HuH-7 (cell line): ENCODE measurements around the gene PCDHA10.
"Not testable (repeated sequence)": the region's sequence is repeated elsewhere in the genome, so short reads cannot be mapped to it uniquely, and the experiment has no call there.

ENCODE experiments used
- DNase-seq: peaks from one replicate; pipeline ENCODE4 v3.0.0; 2011; ENCODE audit warnings: low spot score

The PCDHA10 gene

GRCh38 chr5:140842798-140843733 is 12.6 kb upstream of the PCDHA10 start:
- DNase-seq: no peak

GRCh38 chr5:140848139-140849102 is 7.3 kb upstream of the PCDHA10 start, which contains the start of gene PCDHA9:
PCDHA9 (plus strand) TSS chr5:140848382; CDS start chr5:140848496, 114 bp downstream.
- DNase-seq: not testable (repeated sequence)

- DNase-seq: not testable (repeated sequence)
Observed at GRCh38 chr5:140849831-140850634, 5.7 kb upstream of the PCDHA10 start.

GRCh38 chr5:140857177-140857986 is 1.7 kb downstream of the PCDHA10 start:
- DNase-seq: no peak

GRCh38 chr5:140857987-140858240 is 2.2 kb downstream of the PCDHA10 start:
- DNase-seq: no peak

GRCh38 chr5:140862441-140863295 is 7.0 kb downstream of the PCDHA10 start:
- no peak for DNase-seq

- DNase-seq: peak; percentile 83
Observed at GRCh38 chr5:140868721-140869554, 13.2 kb downstream of the PCDHA10 start, which contains the start of gene PCDHA11. PCDHA11 (plus strand) TSS chr5:140868957; CDS start chr5:140869104, 147 bp downstream.

GRCh38 chr5:140869555-140869886 is 13.8 kb downstream of the PCDHA10 start:
- no peak for DNase-seq

- DNase-seq: no peak
Observed at GRCh38 chr5:140870221-140871201, 14.8 kb downstream of the PCDHA10 start.

GRCh38 chr5:140875085-140876065 is 19.7 kb downstream of the PCDHA10 start, which contains the start of gene PCDHA12:
PCDHA12 (plus strand) TSS chr5:140875308; CDS start chr5:140875473, 165 bp downstream.
- no peak for DNase-seq

GRCh38 chr5:140876541-140877261 is 21.0 kb downstream of the PCDHA10 start:
- DNase-seq: not testable (repeated sequence)

GRCh38 chr5:140877262-140877581 is 21.5 kb downstream of the PCDHA10 start:
- DNase-seq: no peak

GRCh38 chr5:140881889-140882590 is 26.3 kb downstream of the PCDHA10 start, which contains the start of gene PCDHA13:
PCDHA13 (plus strand) TSS chr5:140882124; CDS start chr5:140882269, 145 bp downstream.
- no peak for DNase-seq

GRCh38 chr5:140882591-140882899 is 26.8 kb downstream of the PCDHA10 start:
- DNase-seq: peak; percentile 30

- no peak for DNase-seq
Observed at GRCh38 chr5:140883373-140883772, 27.7 kb downstream of the PCDHA10 start.
